Ovary (tissue), 9 donors: ENCODE data around the gene ADGRF5. TPM values are rescaled to one million over a fixed set of nuclear protein-coding genes. Genes with fewer than 3 reads are reported as not detected.

Source experiments
- DNase-seq, 5 donors: peaks; one replicate each; pipeline ENCODE4 v3.0.0-alpha.2; 2019 to 2020
- H3K27ac ChIP-seq, 2 donors: fragments of 200-600 bp; one replicate each; pipeline versions ENCODE4 v1.5.1 to v1.8.0; 2019 to 2022
- H3K27me3 ChIP-seq: fragments of 200-600 bp; one replicate; pipeline ENCODE4 v1.8.0; 2022
- H3K36me3 ChIP-seq: fragments of 200-600 bp; sonication (generic); one replicate; pipeline ENCODE4 v1.5.1; 2019
- H3K4me1 ChIP-seq: one replicate; pipeline ENCODE4 v1.8.1; 2013; ENCODE audit warnings: mild to moderate bottlenecking, moderate library complexity; ENCODE audit not compliant: insufficient read depth
- H3K4me3 ChIP-seq: fragments of 200-600 bp; sonication (generic); one replicate; pipeline ENCODE4 v1.5.1; 2017
- H3K9me3 ChIP-seq, 2 donors: fragments of 200-600 bp in 1 of 2; sonication (generic) in 1 of 2; one replicate each; pipeline versions ENCODE4 v1.5.1 to v1.8.1; 2013 to 2019; ENCODE audit warnings: mild to moderate bottlenecking in 1 of 2, moderate library complexity in 1 of 2
- EP300 ChIP-seq: sonication (generic); formaldehyde crosslinking; IDR thresholded peaks from one replicate; pipeline ENCODE4 v1.6.1; 2017; ENCODE audit warnings: antibody characterized with exemption
- POLR2A ChIP-seq: fragments of 450-650 bp; IDR thresholded peaks from one replicate; pipeline ENCODE4 v1.6.1; 2017; ENCODE audit warnings: antibody characterized with exemption, mild to moderate bottlenecking, moderate library complexity
- WGBS, 3 donors: extraction: QIAGEN DNeasy Blood & Tissue Kit in 1 of 3; methylation state at CpG; one replicate each; pipeline versions ENCODE4 v1.1.5 to v1.1.7; 2013 to 2017; 5-methylcytosine and 5-hydroxymethylcytosine counted together
- intact Hi-C, 4 donors: fragments of 100-400 bp; cut with DNase I; formaldehyde crosslinking; loops; one replicate each; pipeline versions ENCODE4 v1.11.0 to v1.15.1; 2022 to 2023
- polyA plus RNA-seq, 2 donors: library from polyadenylated mRNA; stranded (reverse); fragments of 200-250 nt in 1 of 2; fragments of 350-450 nt in 1 of 2; fragmentation: Illumina TruSeq in 1 of 2; extraction: RNeasy Lipid Tissue Mini Kit (QIAGEN cat#74804) in 1 of 2; gene quantifications; one replicate each; pipeline ENCODE4 v1.2.3, GENCODE V29; 2013 to 2014
- total RNA-seq, 7 donors: library from RNA; depleted of rRNA in 2 of 7; stranded (reverse); fragments of >200 nt in 2 of 7; fragmentation: NEBNext Ultra II Directional in 3 of 7; extraction: Animal tissue kit (Norgen Biotek cat#: 25700) in 3 of 7; gene quantifications; one replicate each; pipeline versions ENCODE4 v1.1.0 to v1.2.4, GENCODE V29; 2016 to 2023
- TF ChIP-seq, protein P1 (sequence below), 3 donors: fragments of 450-650 bp in 2 of 3; fragments of 200-600 bp in 1 of 3; IDR thresholded peaks; one replicate each; pipeline versions ENCODE4 v1.5.1 to v1.8.0; 2016 to 2022; ENCODE audit warnings: antibody characterized with exemption in 3 of 3, mild to moderate bottlenecking in 1 of 3
- donor health status: DM: no; HTN: no; CAD: no; lungs with moderate emphysema.
- donor health status: DM: no; HTN: no; CAD: no.
- donor health status: Bipolar disorder and iron deficiency.
- donor health status: DM: yes; HTN: yes; CAD: no.
- donor health status: DM: no; HTN: no; CAD: no.
- donor health status: DM: yes; HTN: yes; CAD: no.

The ADGRF5 gene
- total and polyA plus RNA-seq, 9 donors: 4.7 to 41.2 (median 10.6) TPM

DNA sequence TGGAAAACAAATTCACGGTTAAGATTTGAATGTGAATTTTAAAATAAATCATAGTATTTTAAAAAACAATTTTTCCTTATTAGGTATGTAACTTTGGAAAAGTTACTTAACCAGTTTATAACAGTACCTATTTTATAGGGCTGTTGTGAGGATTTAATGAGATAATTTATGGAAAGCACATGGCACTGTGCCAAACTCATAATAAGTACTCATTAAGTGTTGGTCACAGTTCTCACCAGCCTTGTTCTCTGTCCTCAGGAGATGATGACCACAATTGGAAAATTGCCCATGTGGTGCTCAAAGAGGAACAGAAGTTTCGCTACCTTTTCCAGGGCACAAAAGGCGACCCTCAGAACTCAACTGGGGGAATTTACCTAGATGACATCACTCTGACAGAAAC, 88.9 kb downstream of the ADGRF5 start:
- DNase-seq: no peak
- 74 to 80% (median 78%) methylated on average over 3 of the region's 3 CpGs for WGBS, 3 donors
- Histone ChIP-seq H3K4me3 (no peak overlapping the region), H3K4me1 (no peaks in the 10 kb centered on the region), H3K27ac (no peak overlapping the region), H3K36me3 (no peaks in the 10 kb centered on the region), H3K9me3 (no peaks in the 10 kb centered on the region), H3K27me3 (no peaks in the 10 kb centered on the region)
- intact Hi-C loops: no loop called here
- TF ChIP-seq EP300 (no peak), POLR2A (no peak)
- TF ChIP-seq, protein P1, sequence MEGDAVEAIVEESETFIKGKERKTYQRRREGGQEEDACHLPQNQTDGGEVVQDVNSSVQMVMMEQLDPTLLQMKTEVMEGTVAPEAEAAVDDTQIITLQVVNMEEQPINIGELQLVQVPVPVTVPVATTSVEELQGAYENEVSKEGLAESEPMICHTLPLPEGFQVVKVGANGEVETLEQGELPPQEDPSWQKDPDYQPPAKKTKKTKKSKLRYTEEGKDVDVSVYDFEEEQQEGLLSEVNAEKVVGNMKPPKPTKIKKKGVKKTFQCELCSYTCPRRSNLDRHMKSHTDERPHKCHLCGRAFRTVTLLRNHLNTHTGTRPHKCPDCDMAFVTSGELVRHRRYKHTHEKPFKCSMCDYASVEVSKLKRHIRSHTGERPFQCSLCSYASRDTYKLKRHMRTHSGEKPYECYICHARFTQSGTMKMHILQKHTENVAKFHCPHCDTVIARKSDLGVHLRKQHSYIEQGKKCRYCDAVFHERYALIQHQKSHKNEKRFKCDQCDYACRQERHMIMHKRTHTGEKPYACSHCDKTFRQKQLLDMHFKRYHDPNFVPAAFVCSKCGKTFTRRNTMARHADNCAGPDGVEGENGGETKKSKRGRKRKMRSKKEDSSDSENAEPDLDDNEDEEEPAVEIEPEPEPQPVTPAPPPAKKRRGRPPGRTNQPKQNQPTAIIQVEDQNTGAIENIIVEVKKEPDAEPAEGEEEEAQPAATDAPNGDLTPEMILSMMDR (IDR thresholded peaks at IDR 0.05): no peak

DNA sequence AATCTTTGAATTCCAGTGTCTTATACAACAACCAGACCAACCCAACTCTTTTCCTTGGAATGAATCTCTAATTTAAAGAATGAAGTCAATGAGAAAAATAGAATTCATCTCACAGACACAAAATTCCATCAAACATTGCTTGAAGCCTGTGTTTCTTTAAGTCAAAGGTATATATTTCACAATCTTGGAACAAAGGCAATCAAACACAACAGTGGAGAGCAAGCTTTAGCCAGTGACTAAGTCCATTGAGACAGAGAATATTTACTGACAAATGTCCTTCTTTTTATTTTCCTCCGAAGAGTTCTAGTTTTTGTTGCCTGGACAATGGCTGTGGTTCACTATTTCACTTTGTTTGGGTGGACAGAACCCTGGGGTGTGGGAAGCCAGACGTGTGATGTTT, 92.8 kb downstream of the ADGRF5 start:
- TF ChIP-seq POLR2A (no peak), EP300 (no peak)
- TF ChIP-seq, protein P1 (IDR thresholded peaks at IDR 0.05): no peak
- Histone ChIP-seq H3K27ac (no peak overlapping the region), H3K36me3 (no peaks in the 10 kb centered on the region), H3K27me3 (no peaks in the 10 kb centered on the region), H3K9me3 (no peaks in the 10 kb centered on the region), H3K4me1 (no peaks in the 10 kb centered on the region), H3K4me3 (no peak overlapping the region)
- intact Hi-C loops: no loop called here
- WGBS, 3 donors: 72 to 75% (median 74%) methylated on average over 2 of the region's 2 CpGs
- no peak for DNase-seq

- intact Hi-C loops: no loop called here
- H3K4me1 ChIP-seq: no peaks in the 10 kb centered on the region
- DNase-seq: no peak
- H3K27ac ChIP-seq: no peak overlapping the region
- H3K27me3 ChIP-seq: no peaks in the 10 kb centered on the region
- H3K9me3 ChIP-seq: no peaks in the 10 kb centered on the region
- WGBS, 3 donors: 79 to 85% (median 79%) methylated on average over 4 of the region's 4 CpGs
- no peak overlapping the region for H3K4me3 ChIP-seq
- no peaks in the 10 kb centered on the region for H3K36me3 ChIP-seq
- no peak for TF ChIP-seq POLR2A
- no peak for TF ChIP-seq EP300
These were observed 100.3 kb downstream of the ADGRF5 start for GRCh38 chr6:46821458-46821881.

DNA sequence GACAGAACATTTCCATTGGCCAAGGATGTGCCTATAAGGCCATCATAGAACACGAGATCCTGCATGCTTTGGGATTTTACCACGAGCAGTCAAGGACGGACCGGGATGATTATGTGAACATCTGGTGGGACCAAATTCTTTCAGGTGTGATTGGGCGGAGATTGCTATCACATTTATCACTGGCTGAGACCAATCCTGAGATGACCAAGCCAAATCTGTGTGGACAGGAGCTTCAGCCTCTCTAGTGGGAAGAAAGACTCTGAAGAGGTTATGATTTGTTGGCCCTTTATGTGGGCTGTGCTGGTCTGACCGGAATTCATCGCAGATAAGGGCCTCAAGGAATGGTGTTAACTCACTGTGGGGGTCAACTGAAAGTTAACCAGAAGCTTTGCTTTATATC, 102.2 kb downstream of the ADGRF5 start:
- Histone ChIP-seq H3K4me1 (no peaks in the 10 kb centered on the region), H3K4me3 (no peak overlapping the region), H3K36me3 (no peaks in the 10 kb centered on the region), H3K9me3 (no peaks in the 10 kb centered on the region), H3K27ac (no peak overlapping the region), H3K27me3 (no peaks in the 10 kb centered on the region)
- 51 to 69% (median 62%) methylated on average over 7 of the region's 7 CpGs for WGBS, 3 donors
- TF ChIP-seq EP300 (no peak), POLR2A (no peak)
- intact Hi-C loops: no loop called here
- no peak for DNase-seq

DNA sequence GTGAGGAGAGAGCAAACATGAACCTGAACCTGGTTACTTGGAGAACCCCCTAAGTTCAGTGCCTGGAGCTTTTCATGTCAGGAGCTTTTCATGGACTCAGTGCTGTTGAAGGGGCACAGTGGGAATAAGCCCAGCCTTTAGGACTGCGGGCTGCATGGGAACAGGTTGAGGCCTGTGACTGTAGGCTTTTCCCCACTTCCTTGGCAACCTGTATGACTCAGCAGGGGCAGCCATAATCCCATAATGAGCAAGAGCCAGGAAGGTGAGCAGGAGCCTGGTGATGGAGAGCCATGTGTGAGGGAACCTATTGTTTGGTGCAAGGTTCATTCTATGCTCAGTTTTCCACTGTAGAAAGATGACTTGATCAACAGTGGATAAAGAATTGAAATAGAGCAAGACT, 105.1 kb downstream of the ADGRF5 start:
- no peak overlapping the region for H3K4me3 ChIP-seq
- no peaks in the 10 kb centered on the region for H3K9me3 ChIP-seq
- intact Hi-C loops: no loop called here
- no peak for TF ChIP-seq EP300
- TF ChIP-seq POLR2A: no peak
- TF ChIP-seq, protein P1 (IDR thresholded peaks at IDR 0.05): no peak
- no peaks in the 10 kb centered on the region for H3K36me3 ChIP-seq
- no peaks in the 10 kb centered on the region for H3K27me3 ChIP-seq
- DNase-seq: no peak
- H3K4me1 ChIP-seq: no peaks in the 10 kb centered on the region
- 91 to 100% (median 98%) methylated on average over 1 of the region's 1 CpG for WGBS, 3 donors
- no peak overlapping the region for H3K27ac ChIP-seq
